ENCODE measurements around the gene FAM114A1.

FAM114A1 gene

GRCh38 chr4:38994135-38994534, 126.5 kb downstream of the FAM114A1 start:
- TF ChIP-seq, protein P1, sequence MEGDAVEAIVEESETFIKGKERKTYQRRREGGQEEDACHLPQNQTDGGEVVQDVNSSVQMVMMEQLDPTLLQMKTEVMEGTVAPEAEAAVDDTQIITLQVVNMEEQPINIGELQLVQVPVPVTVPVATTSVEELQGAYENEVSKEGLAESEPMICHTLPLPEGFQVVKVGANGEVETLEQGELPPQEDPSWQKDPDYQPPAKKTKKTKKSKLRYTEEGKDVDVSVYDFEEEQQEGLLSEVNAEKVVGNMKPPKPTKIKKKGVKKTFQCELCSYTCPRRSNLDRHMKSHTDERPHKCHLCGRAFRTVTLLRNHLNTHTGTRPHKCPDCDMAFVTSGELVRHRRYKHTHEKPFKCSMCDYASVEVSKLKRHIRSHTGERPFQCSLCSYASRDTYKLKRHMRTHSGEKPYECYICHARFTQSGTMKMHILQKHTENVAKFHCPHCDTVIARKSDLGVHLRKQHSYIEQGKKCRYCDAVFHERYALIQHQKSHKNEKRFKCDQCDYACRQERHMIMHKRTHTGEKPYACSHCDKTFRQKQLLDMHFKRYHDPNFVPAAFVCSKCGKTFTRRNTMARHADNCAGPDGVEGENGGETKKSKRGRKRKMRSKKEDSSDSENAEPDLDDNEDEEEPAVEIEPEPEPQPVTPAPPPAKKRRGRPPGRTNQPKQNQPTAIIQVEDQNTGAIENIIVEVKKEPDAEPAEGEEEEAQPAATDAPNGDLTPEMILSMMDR (IDR thresholded peaks at IDR 0.05; ENCODE audit: extremely low read depth, insufficient read depth, missing control alignments) = no peak
- DNase-seq (ENCODE audit: low spot score) = no peak
- in situ Hi-C loops (cut with MboI; ENCODE audit: low pct_unique_long_range_greater_than_20kb, low sequenced_read_pairs, unreplicated experiment) = no loop called here

Measured in GM13977 (cell line).